Measurements from ENCODE around the gene PCSK1.
"Not testable (repeated sequence)": the region's sequence is repeated elsewhere in the genome, so short reads cannot be mapped to it uniquely, and the experiment has no call there.

The PCSK1 gene

GRCh38 chr5:96426831-96427230, 6.2 kb downstream of the PCSK1 start:
- no peak for DNase-seq (ENCODE audit: low read depth, low spot score)

- no peak for DNase-seq (ENCODE audit: low read depth, low spot score)
Observed at GRCh38 chr5:96425443-96425842, 7.6 kb downstream of the PCSK1 start.

GRCh38 chr5:96415897-96416296, 17.2 kb downstream of the PCSK1 start:
- no peak for DNase-seq (ENCODE audit: low read depth, low spot score)

GRCh38 chr5:96412868-96413449, 20.1 kb downstream of the PCSK1 start:
- DNase-seq (ENCODE audit: low read depth, low spot score) = no peak

- no peak for DNase-seq (ENCODE audit: low read depth, low spot score)
Observed at GRCh38 chr5:96410013-96410412, 23.0 kb downstream of the PCSK1 start.

- no peak for DNase-seq (ENCODE audit: low read depth, low spot score)
Observed at GRCh38 chr5:96408841-96409538, 24.1 kb downstream of the PCSK1 start.

- DNase-seq (ENCODE audit: low read depth, low spot score) = no peak
Observed at GRCh38 chr5:96408210-96408777, 24.8 kb downstream of the PCSK1 start.

GRCh38 chr5:96407436-96407835, 25.6 kb downstream of the PCSK1 start:
- DNase-seq (ENCODE audit: low read depth, low spot score) = no peak

GRCh38 chr5:96404191-96404867, 28.7 kb downstream of the PCSK1 start:
- DNase-seq (ENCODE audit: low read depth, low spot score) = no peak

GRCh38 chr5:96402500-96402899, 30.5 kb downstream of the PCSK1 start:
- no peak for DNase-seq (ENCODE audit: low read depth, low spot score)

GRCh38 chr5:96396878-96397277, 36.2 kb downstream of the PCSK1 start:
- DNase-seq (ENCODE audit: low read depth, low spot score) = no peak

- DNase-seq (ENCODE audit: low read depth, low spot score) = not testable (repeated sequence)
Observed at GRCh38 chr5:96395295-96395694, 37.8 kb downstream of the PCSK1 start.

- no peak for DNase-seq (ENCODE audit: low read depth, low spot score)
Observed at GRCh38 chr5:96391921-96392320, 41.1 kb downstream of the PCSK1 start.

GRCh38 chr5:96388176-96388575, 44.9 kb downstream of the PCSK1 start:
- no peak for DNase-seq (ENCODE audit: low read depth, low spot score)

- no peak for DNase-seq (ENCODE audit: low read depth, low spot score)
Observed at GRCh38 chr5:96387616-96388015, 45.4 kb downstream of the PCSK1 start.

GRCh38 chr5:96385538-96385937, 47.5 kb downstream of the PCSK1 start:
- no peak for DNase-seq (ENCODE audit: low read depth, low spot score)

GRCh38 chr5:96384353-96384752, 48.7 kb downstream of the PCSK1 start:
- no peak for DNase-seq (ENCODE audit: low read depth, low spot score)

- DNase-seq (ENCODE audit: low read depth, low spot score) = no peak
Observed at GRCh38 chr5:96381526-96381925, 51.5 kb downstream of the PCSK1 start.

- no peak for DNase-seq (ENCODE audit: low read depth, low spot score)
Observed at GRCh38 chr5:96379896-96380295, 53.2 kb downstream of the PCSK1 start.

- no peak for DNase-seq (ENCODE audit: low read depth, low spot score)
Observed at GRCh38 chr5:96377597-96377996, 55.5 kb downstream of the PCSK1 start.

GRCh38 chr5:96377167-96377566, 55.9 kb downstream of the PCSK1 start:
- DNase-seq (ENCODE audit: low read depth, low spot score) = no peak

- no peak for DNase-seq (ENCODE audit: low read depth, low spot score)
Observed at GRCh38 chr5:96374653-96375052, 58.4 kb downstream of the PCSK1 start.

GRCh38 chr5:96373381-96373733, 59.7 kb downstream of the PCSK1 start:
- no peak for DNase-seq (ENCODE audit: low read depth, low spot score)

Data from activated naive CD8-positive, alpha-beta T cell treated with anti-CD3 and anti-CD28 coated beads, Interleukin-2, amount 50 U/mL, for 16 hours (primary cell).